K562 (cell line): ENCODE data around the gene ZSCAN21. TPM values are rescaled to one million over a fixed set of nuclear protein-coding genes. Genes with fewer than 3 reads are reported as not detected.

Experiments
- ARID1B ChIP-seq: fragments of 450-650 bp; IDR thresholded peaks from 2 replicates; pipeline ENCODE4 v1.6.1; 2016; ENCODE audit warnings: antibody characterized with exemption, mild to moderate bottlenecking, inconsistent platforms
- CBX3 ChIP-seq, 2 experiments: IDR thresholded peaks; 1 replicate in 1 of 2; 2 replicates in 1 of 2; pipeline ENCODE4 v1.6.1; 2012; ENCODE audit warnings: inconsistent platforms in 2 of 2, low read length in 2 of 2, borderline replicate concordance in 1 of 2, control low read depth in 1 of 2
- CCAR2 ChIP-seq: fragments of 200-400 bp; formaldehyde crosslinking; IDR thresholded peaks from 2 replicates; pipeline ENCODE4 v1.6.1; 2017; ENCODE audit warnings: mild to moderate bottlenecking, low read depth, low read length
- FOSL1 ChIP-seq: fragments of 200-800 bp; sonication (Bioruptor generic); conservative IDR thresholded peaks from 2 replicates; pipeline ENCODE4 v1.6.1; 2016; ENCODE audit warnings: missing genetic modification characterization, missing compliant biosample characterization
- KAT8 ChIP-seq: fragments of 450-650 bp; IDR thresholded peaks from 2 replicates; pipeline ENCODE4 v1.6.1; 2016; ENCODE audit warnings: low read depth, mild to moderate bottlenecking
- MAFF ChIP-seq: IDR thresholded peaks from 2 replicates; pipeline ENCODE4 v1.6.1; 2012; ENCODE audit warnings: low read length, improper control_type of control experiment
- NCOA6 ChIP-seq: fragments of 450-650 bp; IDR thresholded peaks from 2 replicates; pipeline ENCODE4 v1.6.1; 2017; ENCODE audit warnings: mild to moderate bottlenecking
- NONO ChIP-seq, 2 experiments: fragments of 200-400 bp in 1 of 2; fragments of 450-650 bp in 1 of 2; formaldehyde crosslinking in 1 of 2; IDR thresholded peaks; 2 replicates each; pipeline ENCODE4 v1.6.1; 2017; ENCODE audit warnings: low read depth in 2 of 2, mild to moderate bottlenecking in 2 of 2, moderate library complexity in 2 of 2, low read length in 1 of 2
- RBM34 ChIP-seq: fragments of 200-400 bp; formaldehyde crosslinking; IDR thresholded peaks from 2 replicates; pipeline ENCODE4 v1.6.1; 2018; ENCODE audit warnings: low read length, borderline replicate concordance; ENCODE audit not compliant: insufficient read depth
- XRCC5 ChIP-seq: fragments of 200-400 bp; formaldehyde crosslinking; IDR thresholded peaks from 2 replicates; pipeline ENCODE4 v1.6.1; 2017; ENCODE audit warnings: low read depth, mild to moderate bottlenecking, low read length
- ZNF224 ChIP-seq: sonication (generic); formaldehyde crosslinking; IDR thresholded peaks from 2 replicates; pipeline ENCODE4 v1.8.0; 2022; ENCODE audit warnings: mild to moderate bottlenecking, missing genetic modification reagents
- ZNF583 ChIP-seq: fragments of 250-450 bp; sonication (Bioruptor Pico); IDR thresholded peaks from 2 replicates; pipeline ENCODE4 v1.4.0; 2020
- ZNF830 ChIP-seq: fragments of 250-450 bp; sonication (Bioruptor Pico); IDR thresholded peaks from 2 replicates; pipeline ENCODE4 v1.5.0; 2021; ENCODE audit warnings: mild to moderate bottlenecking
- polyA plus RNA-seq, 8 experiments: library from polyadenylated mRNA; depleted of rRNA in 4 of 8; stranded (reverse) in 5 of 8; unstranded in 3 of 8; fragments of >200 nt; fragmentation: Nextera tagmentation in 2 of 8; fragmentation: Illumina TruSeq in 1 of 8; extraction: Ambion mirVana in 2 of 8; extraction: Trizol in 1 of 8; gene quantifications; 2 replicates each; pipeline versions ENCODE4 v1.2.1 to v1.2.3, GENCODE V29; 2011 to 2014; ENCODE audit warnings: inconsistent platforms in 1 of 8, missing spikeins in 1 of 8
- total RNA-seq, 7 experiments: library from RNA; depleted of rRNA in 6 of 7; stranded (reverse); fragments of >200 nt in 6 of 7; fragmentation: Illumina TruSeq in 2 of 7; extraction: Trizol in 2 of 7; gene quantifications; 2 replicates each; pipeline versions ENCODE4 v1.2.1 to v1.2.3, GENCODE V29; 2011 to 2021; ENCODE audit warnings: low replicate concordance in 1 of 7
- TF ChIP-seq, protein P1 (sequence below): sonication (generic); formaldehyde crosslinking; IDR thresholded peaks from 2 replicates; pipeline ENCODE4 v1.8.0; 2022; ENCODE audit warnings: mild to moderate bottlenecking, missing genetic modification reagents, borderline replicate concordance
- TF ChIP-seq, protein P2 (sequence below): fragments of 450-650 bp; IDR thresholded peaks from 2 replicates; pipeline ENCODE4 v1.6.1; 2016; ENCODE audit warnings: antibody characterized with exemption
- TF ChIP-seq, protein P3 (sequence below): fragments of 450-650 bp; IDR thresholded peaks from 2 replicates; pipeline ENCODE4 v1.6.1; 2016; ENCODE audit warnings: mild to moderate bottlenecking
- TF ChIP-seq, protein P4 (sequence below): sonication (generic); formaldehyde crosslinking; IDR thresholded peaks from 2 replicates; pipeline ENCODE4 v1.8.0; 2023; ENCODE audit warnings: mild to moderate bottlenecking, missing genetic modification reagents

Gene ZSCAN21
- total and polyA plus RNA-seq, 9 of the 15 experiments (the other 6 are each of a cell fraction or from before 2014, with no cell fraction given): 5.9 to 15.5 (median 13.2) TPM

DNA sequence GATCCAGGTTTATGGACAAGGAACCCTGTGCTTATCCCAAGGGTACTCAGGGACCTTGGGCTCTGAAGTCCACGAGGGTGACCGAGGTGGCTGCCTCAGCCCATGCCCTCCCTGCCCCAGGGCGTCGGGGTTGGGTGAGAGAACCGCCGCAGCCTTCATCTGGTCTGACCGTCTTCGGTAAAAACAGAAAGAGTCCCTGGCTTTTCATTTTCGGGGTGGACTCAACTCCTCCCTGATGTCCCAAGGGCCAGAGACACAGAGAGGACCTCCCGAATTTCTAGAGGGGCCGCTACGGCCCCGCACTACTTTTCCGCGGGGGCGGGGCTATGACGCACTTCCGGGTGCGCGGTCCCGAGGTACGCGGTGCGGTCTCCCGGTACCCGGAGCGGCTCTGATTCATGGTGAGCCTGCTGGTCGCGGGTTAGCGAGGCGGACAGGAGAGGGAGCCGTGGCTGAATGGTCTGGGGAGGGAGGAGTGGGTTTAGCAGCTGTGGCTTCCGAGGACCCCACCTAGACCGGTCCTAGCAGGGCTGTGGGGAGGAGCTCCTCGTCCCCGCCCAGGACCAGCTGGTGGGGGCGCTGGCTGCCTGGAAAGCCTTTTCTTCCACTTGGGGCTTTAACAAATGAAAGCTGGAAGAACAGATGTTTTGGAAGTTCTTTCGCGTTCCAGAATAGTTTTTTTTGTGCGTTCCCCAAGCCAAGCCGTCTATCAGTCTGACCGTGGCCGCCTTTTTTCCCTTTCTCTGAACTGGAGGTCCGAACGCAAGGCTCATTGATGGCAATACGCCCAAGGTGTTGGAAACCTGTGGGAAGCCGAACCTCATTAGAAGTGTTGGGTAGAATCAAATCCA, at the start of gene ZSCAN21 (continued):
- TF ChIP-seq, protein P1, sequence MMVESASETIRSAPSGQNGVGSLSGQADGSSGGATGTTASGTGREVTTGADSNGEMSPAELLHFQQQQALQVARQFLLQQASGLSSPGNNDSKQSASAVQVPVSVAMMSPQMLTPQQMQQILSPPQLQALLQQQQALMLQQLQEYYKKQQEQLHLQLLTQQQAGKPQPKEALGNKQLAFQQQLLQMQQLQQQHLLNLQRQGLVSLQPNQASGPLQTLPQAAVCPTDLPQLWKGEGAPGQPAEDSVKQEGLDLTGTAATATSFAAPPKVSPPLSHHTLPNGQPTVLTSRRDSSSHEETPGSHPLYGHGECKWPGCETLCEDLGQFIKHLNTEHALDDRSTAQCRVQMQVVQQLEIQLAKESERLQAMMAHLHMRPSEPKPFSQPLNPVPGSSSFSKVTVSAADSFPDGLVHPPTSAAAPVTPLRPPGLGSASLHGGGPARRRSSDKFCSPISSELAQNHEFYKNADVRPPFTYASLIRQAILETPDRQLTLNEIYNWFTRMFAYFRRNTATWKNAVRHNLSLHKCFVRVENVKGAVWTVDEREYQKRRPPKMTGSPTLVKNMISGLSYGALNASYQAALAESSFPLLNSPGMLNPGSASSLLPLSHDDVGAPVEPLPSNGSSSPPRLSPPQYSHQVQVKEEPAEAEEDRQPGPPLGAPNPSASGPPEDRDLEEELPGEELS (CRISPR knock-in tag): no peak
- TF ChIP-seq KAT8 (no peak), ARID1B (0 out of 2 replicates have a peak, but pooled peaks have one; percentile 53), ZNF583 (CRISPR knock-in tag) (0 out of 2 replicates have a peak, but pooled peaks have one; percentile 8), MAFF (no peak), RBM34 (no peak), NONO (IDR thresholded peaks at IDR 0.05; ENCODE audit: low read depth in 2 of 2, low read length in 1 of 2) (0 out of 4 replicates have a peak, but pooled peaks of 1 of the 2 experiments have one; percentile 26), CBX3 (IDR thresholded peaks at IDR 0.05; ENCODE audit: borderline replicate concordance in 1 of 2, low read length in 2 of 2) (peak in 1 of 2 experiments; percentile 56; a peak in 2 of 3 replicates), XRCC5 (0 out of 2 replicates have a peak, but pooled peaks have one; percentile 55), FOSL1 (tag) (peak; percentile 62; the same call in 1 of the 2 replicates), CCAR2 (no peak), ZNF830 (CRISPR knock-in tag) (peak; percentile 91; the same call in 1 of the 2 replicates), NCOA6 (no peak), ZNF224 (CRISPR knock-in tag) (no peak)
- TF ChIP-seq, protein P2, sequence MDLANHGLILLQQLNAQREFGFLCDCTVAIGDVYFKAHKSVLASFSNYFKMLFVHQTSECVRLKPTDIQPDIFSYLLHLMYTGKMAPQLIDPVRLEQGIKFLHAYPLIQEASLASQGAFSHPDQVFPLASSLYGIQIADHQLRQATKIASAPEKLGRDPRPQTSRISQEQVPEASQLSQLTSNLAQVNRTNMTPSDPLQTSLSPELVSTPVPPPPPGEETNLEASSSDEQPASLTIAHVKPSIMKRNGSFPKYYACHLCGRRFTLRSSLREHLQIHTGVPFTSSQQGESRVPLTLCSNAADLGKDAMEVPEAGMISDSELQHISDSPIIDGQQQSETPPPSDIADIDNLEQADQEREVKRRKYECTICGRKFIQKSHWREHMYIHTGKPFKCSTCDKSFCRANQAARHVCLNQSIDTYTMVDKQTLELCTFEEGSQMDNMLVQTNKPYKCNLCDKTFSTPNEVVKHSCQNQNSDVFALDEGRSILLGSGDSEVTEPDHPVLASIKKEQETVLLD: peak; percentile 59
- TF ChIP-seq, protein P3, sequence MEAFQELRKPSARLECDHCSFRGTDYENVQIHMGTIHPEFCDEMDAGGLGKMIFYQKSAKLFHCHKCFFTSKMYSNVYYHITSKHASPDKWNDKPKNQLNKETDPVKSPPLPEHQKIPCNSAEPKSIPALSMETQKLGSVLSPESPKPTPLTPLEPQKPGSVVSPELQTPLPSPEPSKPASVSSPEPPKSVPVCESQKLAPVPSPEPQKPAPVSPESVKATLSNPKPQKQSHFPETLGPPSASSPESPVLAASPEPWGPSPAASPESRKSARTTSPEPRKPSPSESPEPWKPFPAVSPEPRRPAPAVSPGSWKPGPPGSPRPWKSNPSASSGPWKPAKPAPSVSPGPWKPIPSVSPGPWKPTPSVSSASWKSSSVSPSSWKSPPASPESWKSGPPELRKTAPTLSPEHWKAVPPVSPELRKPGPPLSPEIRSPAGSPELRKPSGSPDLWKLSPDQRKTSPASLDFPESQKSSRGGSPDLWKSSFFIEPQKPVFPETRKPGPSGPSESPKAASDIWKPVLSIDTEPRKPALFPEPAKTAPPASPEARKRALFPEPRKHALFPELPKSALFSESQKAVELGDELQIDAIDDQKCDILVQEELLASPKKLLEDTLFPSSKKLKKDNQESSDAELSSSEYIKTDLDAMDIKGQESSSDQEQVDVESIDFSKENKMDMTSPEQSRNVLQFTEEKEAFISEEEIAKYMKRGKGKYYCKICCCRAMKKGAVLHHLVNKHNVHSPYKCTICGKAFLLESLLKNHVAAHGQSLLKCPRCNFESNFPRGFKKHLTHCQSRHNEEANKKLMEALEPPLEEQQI: no peak; the same call in 1 of the 2 replicates
- TF ChIP-seq, protein P4, sequence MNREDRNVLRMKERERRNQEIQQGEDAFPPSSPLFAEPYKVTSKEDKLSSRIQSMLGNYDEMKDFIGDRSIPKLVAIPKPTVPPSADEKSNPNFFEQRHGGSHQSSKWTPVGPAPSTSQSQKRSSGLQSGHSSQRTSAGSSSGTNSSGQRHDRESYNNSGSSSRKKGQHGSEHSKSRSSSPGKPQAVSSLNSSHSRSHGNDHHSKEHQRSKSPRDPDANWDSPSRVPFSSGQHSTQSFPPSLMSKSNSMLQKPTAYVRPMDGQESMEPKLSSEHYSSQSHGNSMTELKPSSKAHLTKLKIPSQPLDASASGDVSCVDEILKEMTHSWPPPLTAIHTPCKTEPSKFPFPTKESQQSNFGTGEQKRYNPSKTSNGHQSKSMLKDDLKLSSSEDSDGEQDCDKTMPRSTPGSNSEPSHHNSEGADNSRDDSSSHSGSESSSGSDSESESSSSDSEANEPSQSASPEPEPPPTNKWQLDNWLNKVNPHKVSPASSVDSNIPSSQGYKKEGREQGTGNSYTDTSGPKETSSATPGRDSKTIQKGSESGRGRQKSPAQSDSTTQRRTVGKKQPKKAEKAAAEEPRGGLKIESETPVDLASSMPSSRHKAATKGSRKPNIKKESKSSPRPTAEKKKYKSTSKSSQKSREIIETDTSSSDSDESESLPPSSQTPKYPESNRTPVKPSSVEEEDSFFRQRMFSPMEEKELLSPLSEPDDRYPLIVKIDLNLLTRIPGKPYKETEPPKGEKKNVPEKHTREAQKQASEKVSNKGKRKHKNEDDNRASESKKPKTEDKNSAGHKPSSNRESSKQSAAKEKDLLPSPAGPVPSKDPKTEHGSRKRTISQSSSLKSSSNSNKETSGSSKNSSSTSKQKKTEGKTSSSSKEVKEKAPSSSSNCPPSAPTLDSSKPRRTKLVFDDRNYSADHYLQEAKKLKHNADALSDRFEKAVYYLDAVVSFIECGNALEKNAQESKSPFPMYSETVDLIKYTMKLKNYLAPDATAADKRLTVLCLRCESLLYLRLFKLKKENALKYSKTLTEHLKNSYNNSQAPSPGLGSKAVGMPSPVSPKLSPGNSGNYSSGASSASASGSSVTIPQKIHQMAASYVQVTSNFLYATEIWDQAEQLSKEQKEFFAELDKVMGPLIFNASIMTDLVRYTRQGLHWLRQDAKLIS (CRISPR knock-in tag): peak; percentile 66; the same call in 1 of the 2 replicates
